GM19043 (cell line): ENCODE data around the gene CAMK2N1.
"Not testable (repeated sequence)": the region's sequence is repeated elsewhere in the genome, so short reads cannot be mapped to it uniquely, and the experiment has no call there.

ENCODE experiments used
- ATAC-seq: cut with Tn5 transposase; IDR thresholded peaks from one replicate; pipeline ENCODE4 v1.9.1; 2021; ENCODE audit warnings: low read depth; ENCODE audit not compliant: unreplicated experiment

Gene CAMK2N1

DNA sequence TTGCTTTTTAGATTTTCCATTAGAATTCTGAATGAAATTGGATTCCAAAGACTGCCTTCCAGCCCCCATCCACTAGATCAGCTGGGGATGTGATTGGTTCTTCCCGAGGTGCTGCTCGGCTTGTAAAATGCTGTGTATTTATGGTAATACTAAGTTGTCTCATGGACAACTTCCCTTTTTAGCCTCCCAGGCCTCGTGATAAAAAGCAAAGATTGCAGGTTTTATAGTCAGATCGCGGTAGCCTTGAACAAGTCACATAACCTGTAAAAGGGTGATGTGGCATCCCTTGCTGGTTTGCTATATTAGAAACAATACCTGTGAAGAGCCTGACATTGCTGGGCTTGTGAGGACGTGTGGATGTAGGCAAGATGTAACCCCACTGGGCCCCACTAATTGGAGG, 11.5 kb upstream of the CAMK2N1 start:
- no peak for ATAC-seq

DNA sequence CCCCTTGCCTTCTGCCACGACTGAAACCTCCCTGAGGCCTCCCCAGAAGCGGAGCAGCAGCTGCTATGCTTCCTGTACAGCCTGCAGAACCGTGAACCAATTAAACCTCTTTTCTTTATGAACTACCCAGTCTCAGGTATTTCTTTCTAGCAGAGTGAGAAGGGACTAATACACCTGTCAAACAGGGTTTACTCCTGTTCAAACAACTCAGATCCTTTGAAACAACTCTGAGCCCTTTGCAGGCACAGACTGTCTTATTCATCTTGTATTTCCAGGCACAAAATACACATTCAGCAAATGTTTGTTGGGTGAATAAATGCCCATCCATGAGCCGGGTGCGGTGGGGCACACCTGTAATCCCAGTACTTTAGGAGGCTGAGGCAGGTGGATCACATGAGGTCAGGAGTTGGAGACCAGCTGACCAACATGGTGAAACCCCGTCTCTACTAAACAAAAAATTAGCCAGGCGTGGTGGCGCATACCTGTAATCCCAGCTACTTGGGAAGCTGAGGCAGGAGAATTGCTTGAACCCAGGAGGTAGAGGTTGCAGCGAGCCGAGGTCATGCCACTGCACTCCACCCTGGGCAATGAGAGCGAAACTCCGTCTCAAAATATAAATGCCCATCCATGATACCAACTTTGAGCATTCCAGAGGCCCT, 10.8 kb upstream of the CAMK2N1 start:
- not testable (repeated sequence) for ATAC-seq

DNA sequence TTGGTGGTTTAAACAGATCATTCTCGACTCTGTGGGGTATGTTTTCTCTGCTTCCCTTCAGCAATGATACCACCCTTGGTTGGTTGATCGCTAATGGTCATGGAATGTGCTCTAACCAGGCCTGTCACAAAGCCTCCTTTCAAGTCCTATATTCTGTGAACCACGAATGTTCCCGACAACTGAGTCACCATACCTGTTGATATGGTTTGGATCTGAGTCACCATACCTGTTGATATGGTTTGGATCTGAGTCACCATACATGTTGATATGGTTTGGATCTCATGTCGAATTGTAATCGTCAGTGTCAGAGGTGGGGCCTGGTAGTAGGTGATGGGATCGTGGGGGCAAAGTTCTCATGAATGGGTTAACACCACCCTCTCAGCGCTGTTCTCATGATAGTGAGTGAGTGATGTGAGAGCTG, 10.2 kb upstream of the CAMK2N1 start:
- ATAC-seq, result no peak

DNA sequence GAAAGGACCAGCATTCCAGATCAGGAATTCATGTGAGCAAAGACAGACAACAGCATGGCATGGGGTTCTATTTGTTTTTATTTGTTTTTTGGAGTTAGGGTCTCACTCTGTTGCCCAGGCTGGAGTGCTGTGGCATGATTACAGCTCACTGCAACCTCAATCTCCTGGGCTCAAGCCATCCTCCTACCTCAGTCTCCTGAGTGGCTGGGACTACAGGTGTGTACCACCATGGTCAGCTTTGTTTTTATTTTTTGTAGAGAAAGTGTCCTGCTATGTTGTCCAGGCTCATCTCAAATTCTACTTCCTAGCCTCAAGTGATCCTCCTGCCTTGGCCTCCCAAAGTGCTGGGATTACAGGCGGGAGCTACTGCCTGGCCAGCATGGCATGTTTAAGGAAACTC, 9.7 kb upstream of the CAMK2N1 start:
- ATAC-seq, result no peak

GRCh38 chr1:20494609-20495311, 8.8 kb upstream of the CAMK2N1 start:
- no peak for ATAC-seq

DNA sequence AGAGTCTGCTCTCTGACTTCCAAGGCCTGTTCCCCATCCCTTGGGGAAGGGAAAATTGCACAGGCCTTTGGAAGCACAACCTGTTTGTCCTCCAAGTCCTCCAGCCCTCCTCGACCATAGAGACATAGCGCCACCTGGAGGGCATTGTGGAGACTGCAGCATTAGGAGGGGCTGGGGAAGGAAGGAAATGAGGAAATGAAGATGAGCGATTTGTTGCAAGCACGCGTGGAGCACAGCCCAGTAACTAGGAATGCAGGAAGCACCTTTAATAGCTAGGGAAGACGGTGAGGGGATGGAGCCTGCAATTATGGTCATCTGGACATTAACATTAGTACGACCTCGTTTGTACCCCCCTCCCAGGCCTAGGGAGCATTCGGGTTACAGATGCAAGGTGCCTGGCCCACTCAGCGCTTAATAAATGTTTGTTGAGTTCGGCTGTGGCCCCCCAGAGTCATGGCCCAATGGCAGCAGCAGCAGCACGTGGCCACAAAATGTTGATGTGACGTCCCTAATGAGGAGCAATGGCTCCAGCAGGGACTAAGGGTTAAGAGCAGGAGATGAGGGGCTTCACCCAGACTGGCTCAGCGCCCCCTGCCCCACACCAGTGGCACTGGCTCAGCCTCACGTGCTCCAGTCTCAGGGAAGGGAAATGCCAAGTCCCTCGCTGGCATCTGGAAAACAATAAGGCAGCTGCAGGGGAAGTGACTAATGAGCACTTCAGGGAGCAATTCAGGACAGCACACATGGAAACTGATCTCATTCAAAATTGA, 8.0 kb upstream of the CAMK2N1 start:
- ATAC-seq, result no peak

- ATAC-seq, result no peak
Measured at GRCh38 chr1:20493309-20493708, 7.3 kb upstream of the CAMK2N1 start.

- ATAC-seq, result no peak
Measured at GRCh38 chr1:20492751-20493150, 6.7 kb upstream of the CAMK2N1 start.

GRCh38 chr1:20491866-20492265, 5.9 kb upstream of the CAMK2N1 start:
- no peak for ATAC-seq

DNA sequence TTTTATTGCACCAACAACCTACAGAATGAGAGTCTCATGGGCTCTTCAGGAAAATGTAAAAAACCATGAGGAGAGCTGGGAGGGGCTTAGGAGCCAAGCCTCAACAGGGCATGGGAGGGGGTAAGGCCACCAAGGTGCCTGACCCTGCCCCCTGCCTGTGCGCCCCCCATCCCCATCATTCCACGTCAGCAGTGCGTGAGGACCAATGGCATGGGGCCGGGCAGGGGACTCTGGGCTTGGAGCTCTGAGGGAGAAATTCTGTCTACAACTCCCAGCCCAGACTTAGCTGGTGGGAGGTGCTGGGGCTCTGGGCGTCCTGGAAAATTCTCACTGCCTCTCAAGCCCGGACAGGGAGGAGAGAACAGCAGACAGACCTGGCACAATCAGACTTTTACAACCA, 5.2 kb upstream of the CAMK2N1 start:
- ATAC-seq, result no peak

DNA sequence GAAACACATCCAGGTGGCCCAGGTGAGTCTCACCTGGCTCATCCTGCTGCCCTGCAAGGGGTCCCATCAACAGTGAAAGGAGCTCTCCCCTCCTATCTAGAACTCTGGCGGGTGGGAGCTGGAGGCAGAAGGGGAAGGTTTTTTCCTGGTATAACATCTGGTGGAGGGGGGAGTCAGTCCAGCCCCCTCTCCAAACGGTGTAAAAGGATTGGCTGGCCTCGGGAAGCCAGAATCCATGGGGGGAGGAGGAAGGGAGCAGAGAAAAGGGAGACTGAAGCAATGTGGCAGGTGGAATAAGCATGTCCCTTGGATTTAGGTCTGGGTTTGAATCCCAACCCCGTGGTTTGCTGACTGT, 1.2 kb upstream of the CAMK2N1 start:
- ATAC-seq, result no peak

DNA sequence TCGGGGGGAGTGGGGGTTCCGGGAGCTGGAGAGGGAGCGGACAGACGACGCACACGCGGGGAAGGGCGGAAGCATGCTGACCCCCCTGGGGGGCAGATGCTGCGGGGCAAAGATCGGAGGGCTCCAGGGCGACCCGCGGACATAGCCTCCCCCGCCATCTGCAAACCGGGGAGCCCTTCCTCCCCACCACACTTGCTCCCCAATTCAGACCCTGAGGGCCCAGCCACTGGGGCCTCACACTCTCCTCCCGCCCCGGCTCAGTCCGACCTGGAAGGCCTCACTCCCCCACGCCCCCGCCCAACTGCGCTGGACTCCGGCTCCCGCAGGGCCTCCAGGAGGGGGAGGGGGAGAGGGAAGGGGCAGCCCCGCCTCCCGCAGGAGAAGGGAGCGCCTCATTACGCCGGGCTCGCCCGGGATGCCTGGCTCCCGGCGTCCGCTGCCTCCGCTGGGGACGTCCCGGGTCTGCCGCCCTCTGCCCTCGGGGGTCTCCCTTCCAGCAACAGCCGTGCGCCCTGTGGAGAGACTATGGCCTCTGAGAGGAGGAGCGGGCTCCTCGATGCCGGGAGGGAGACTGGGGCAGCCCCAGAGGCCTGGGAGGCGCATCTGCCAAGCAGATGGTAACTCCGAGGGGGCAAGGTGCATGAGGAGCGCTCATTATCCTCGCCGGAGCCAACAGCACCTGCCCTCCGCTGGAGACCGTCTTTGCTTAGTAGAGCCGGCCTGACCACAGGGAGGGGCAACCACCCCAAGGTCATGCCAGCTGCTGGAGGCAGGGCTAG, 636 bp upstream of the CAMK2N1 start:
- ATAC-seq, result no peak

DNA sequence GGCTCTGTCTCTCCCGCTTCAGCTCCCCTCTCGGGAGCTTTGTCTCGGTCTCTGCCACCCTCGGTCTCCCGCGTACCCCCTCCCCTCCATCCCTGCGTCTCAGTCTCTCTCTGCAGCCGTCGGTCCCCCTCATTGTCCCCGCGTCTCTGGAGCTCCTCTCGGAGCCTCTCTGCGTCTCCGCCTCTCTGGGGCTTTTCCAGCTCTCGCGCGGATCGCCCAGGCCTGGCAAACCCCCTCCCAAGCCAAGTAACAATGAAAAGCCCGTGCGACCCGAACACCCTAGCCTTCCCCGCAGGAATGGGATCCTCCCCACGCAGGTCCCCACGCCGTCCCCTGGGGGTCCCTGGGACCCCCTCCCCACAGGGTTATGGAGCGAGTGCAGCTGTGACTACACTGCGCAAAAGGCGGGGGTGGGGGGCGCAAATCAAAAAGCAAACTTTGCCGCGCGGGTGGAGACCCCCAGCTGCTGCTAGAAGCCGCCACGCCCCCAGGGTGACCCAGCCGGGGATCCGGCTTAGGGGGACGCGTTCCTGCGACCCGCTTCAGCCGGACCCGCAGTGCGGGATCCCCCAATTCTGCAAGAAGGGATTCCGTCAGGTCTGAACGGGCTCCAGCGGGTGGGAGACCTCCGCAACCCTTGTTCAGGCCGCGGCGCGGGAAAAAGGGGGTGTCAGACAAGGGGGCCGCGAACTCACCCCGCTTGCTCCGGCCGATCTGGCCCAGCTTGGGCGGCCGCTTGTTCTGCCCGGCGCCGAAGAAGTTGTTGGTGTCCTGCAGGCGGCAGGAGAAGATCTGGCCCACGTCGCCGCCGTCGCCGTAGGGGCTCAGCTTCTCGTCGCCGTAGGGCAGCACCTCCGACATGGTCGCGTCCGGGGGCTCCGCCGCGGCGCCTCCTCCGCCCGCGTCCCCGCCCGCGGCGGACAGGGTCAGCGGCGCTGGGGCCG, 1.2 kb downstream of the CAMK2N1 start:
- ATAC-seq, result no peak

GRCh38 chr1:20483833-20484518, 2.0 kb downstream of the CAMK2N1 start:
- ATAC-seq, result no peak

GRCh38 chr1:20483098-20483832, 2.7 kb downstream of the CAMK2N1 start:
- ATAC-seq, result no peak

GRCh38 chr1:20481643-20482498, 4.1 kb downstream of the CAMK2N1 start:
- no peak for ATAC-seq

DNA sequence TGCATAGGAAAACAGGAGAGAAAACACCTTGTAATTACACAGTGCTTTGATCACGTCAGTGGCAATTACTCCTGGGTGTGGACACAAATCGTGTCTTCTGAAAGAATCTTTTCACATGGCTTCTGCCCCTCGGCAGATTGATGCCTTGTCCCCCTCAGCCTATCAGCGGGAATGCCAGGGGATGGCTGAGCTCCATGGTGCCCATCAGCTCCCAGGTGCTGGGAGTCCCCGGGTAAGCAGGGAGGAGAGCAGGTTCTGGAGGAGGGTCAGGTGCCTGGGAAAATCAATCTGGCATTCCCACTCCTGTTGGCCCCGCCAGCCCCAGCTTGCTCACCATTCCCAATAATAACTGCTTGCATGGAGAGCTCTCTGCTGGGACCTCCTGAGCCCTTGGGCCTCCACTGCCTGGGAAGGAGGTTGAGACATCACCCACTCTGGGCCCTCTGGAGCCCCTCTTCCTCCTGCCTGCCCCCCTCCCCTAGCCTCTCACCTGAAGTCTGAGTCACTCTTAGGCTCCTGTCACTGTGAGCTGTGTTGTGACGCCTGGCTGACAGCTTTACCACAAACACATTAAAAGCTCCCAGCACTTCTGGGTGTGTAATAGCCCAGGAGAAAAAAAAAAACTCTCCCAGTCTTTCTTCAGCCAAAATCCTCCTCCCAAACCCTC, 4.9 kb downstream of the CAMK2N1 start:
- ATAC-seq, result no peak
